Stimulated activated CD4-positive, alpha-beta T cell treated with anti-CD3 and anti-CD28 coated beads, Interleukin-2, amount 100 ng/mL, for 24 hours (primary cell): ENCODE data around the gene DIS3L2.

Experiments used
- DNase-seq, 2 donors: peaks; one replicate each; pipeline ENCODE4 v3.0.0-alpha.2; 2020

Gene DIS3L2

GRCh38 chr2:232204457-232204931 lies 243.0 kb downstream of the DIS3L2 start:
- DNase-seq = no peak

GRCh38 chr2:232207174-232207573 lies 245.7 kb downstream of the DIS3L2 start:
- no peak for DNase-seq

GRCh38 chr2:232210306-232210705 lies 248.8 kb downstream of the DIS3L2 start:
- no peak for DNase-seq

- DNase-seq = no peak
These were observed 250.5 kb downstream of the DIS3L2 start for GRCh38 chr2:232211743-232212686.

GRCh38 chr2:232213176-232213575 lies 251.7 kb downstream of the DIS3L2 start:
- no peak for DNase-seq

GRCh38 chr2:232214053-232214452 lies 252.5 kb downstream of the DIS3L2 start:
- no peak for DNase-seq

GRCh38 chr2:232216028-232216427 lies 254.5 kb downstream of the DIS3L2 start:
- no peak for DNase-seq

- no peak for DNase-seq
These were observed 257.4 kb downstream of the DIS3L2 start for GRCh38 chr2:232218778-232219495.

GRCh38 chr2:232219496-232219870 lies 258.0 kb downstream of the DIS3L2 start:
- DNase-seq = no peak

GRCh38 chr2:232219932-232220331 lies 258.4 kb downstream of the DIS3L2 start:
- DNase-seq = no peak

- no peak for DNase-seq
These were observed 263.9 kb downstream of the DIS3L2 start for GRCh38 chr2:232225429-232225828.

GRCh38 chr2:232225895-232226294 lies 264.4 kb downstream of the DIS3L2 start:
- no peak for DNase-seq

- DNase-seq = no peak
These were observed 266.8 kb downstream of the DIS3L2 start for GRCh38 chr2:232228332-232228731.

GRCh38 chr2:232228971-232229894 lies 267.7 kb downstream of the DIS3L2 start:
- DNase-seq = no peak

- DNase-seq = no peak
These were observed 268.4 kb downstream of the DIS3L2 start for GRCh38 chr2:232229911-232230310.

GRCh38 chr2:232230560-232230959 lies 269.0 kb downstream of the DIS3L2 start:
- peak in 1 of 2 donors; percentile 38 for DNase-seq

GRCh38 chr2:232231554-232231953 lies 270.0 kb downstream of the DIS3L2 start:
- DNase-seq = no peak

- no peak for DNase-seq
These were observed 271.4 kb downstream of the DIS3L2 start for GRCh38 chr2:232232915-232233314.

GRCh38 chr2:232234922-232235615 lies 273.6 kb downstream of the DIS3L2 start:
- no peak for DNase-seq

- no peak for DNase-seq
These were observed 274.2 kb downstream of the DIS3L2 start for GRCh38 chr2:232235716-232236115.

GRCh38 chr2:232236200-232236599 lies 274.7 kb downstream of the DIS3L2 start:
- no peak for DNase-seq

- no peak for DNase-seq
These were observed 276.0 kb downstream of the DIS3L2 start for GRCh38 chr2:232237464-232237863.
